GM18909 (cell line): ENCODE measurements around the gene CDKAL1.
"Not testable (repeated sequence)": the region's sequence is repeated elsewhere in the genome, so short reads cannot be mapped to it uniquely, and the experiment has no call there.

ENCODE experiments used
- ATAC-seq: cut with Tn5 transposase; IDR thresholded peaks from one replicate; pipeline ENCODE4 v1.9.1; 2021; ENCODE audit warnings: mild to moderate bottlenecking; ENCODE audit not compliant: unreplicated experiment, poor library complexity

The CDKAL1 gene

GRCh38 chr6:20534295-20535262 is at the start of gene CDKAL1:
TSS of gene CDKAL1 (plus strand) at chr6:20534457. CDS start at chr6:20546351, 11,894 bp downstream.
- ATAC-seq = peak; percentile 86

GRCh38 chr6:20486641-20487040 is 47.6 kb upstream of the CDKAL1 start:
- ATAC-seq = no peak

- ATAC-seq = no peak
Observed at GRCh38 chr6:20487669-20488375, 46.4 kb upstream of the CDKAL1 start.

- ATAC-seq = no peak
Observed at GRCh38 chr6:20490591-20490990, 43.7 kb upstream of the CDKAL1 start.

GRCh38 chr6:20492099-20492498 is 42.2 kb upstream of the CDKAL1 start:
- ATAC-seq = no peak

GRCh38 chr6:20497216-20498040 is 36.8 kb upstream of the CDKAL1 start:
- ATAC-seq = no peak

- no peak for ATAC-seq
Observed at GRCh38 chr6:20498041-20498385, 36.2 kb upstream of the CDKAL1 start.

GRCh38 chr6:20509212-20509611 is 25.0 kb upstream of the CDKAL1 start:
- no peak for ATAC-seq

- no peak for ATAC-seq
Observed at GRCh38 chr6:20511852-20512251, 22.4 kb upstream of the CDKAL1 start.

GRCh38 chr6:20525208-20525607 is 9.0 kb upstream of the CDKAL1 start:
- ATAC-seq = not testable (repeated sequence)

- ATAC-seq = peak; percentile 59
Observed at GRCh38 chr6:20529086-20529448, 5.2 kb upstream of the CDKAL1 start.

GRCh38 chr6:20532881-20533280 is 1.4 kb upstream of the CDKAL1 start:
- ATAC-seq = no peak

- peak; percentile 6 for ATAC-seq
Observed at GRCh38 chr6:20533746-20534294, 437 bp upstream of the CDKAL1 start.

- no peak for ATAC-seq
Observed at GRCh38 chr6:20538131-20538662, 3.9 kb downstream of the CDKAL1 start.

- no peak for ATAC-seq
Observed at GRCh38 chr6:20538907-20539306, 4.7 kb downstream of the CDKAL1 start.

- no peak for ATAC-seq
Observed at GRCh38 chr6:20539387-20539786, 5.1 kb downstream of the CDKAL1 start.

GRCh38 chr6:20540683-20541082 is 6.4 kb downstream of the CDKAL1 start:
- no peak for ATAC-seq

GRCh38 chr6:20541382-20541781 is 7.1 kb downstream of the CDKAL1 start:
- ATAC-seq = no peak

GRCh38 chr6:20542927-20543602 is 8.8 kb downstream of the CDKAL1 start:
- ATAC-seq = peak; percentile 98

- ATAC-seq = no peak
Observed at GRCh38 chr6:20548264-20548663, 14.0 kb downstream of the CDKAL1 start.
